ENCODE results near the gene LNX2.

GRCh38 chr13:27641711-27642502, 21.6 kb upstream of the LNX2 start:
- TF ChIP-seq CTCF (IDR thresholded peaks at IDR 0.05) (no peak), POLR2A (IDR thresholded peaks at IDR 0.05) (no peak)
